Lung (tissue), 12 donors: Measurements from ENCODE around the gene PTPRN2. TPM values are rescaled to one million over a fixed set of nuclear protein-coding genes. Genes with fewer than 3 reads are reported as not detected.

Experiments
- ATAC-seq: fragments of 200-7000 bp; cut with Tn5 transposase; one replicate; pipeline ENCODE4 v1.9.1; 2020; ENCODE audit warnings: moderate number of reproducible peaks; ENCODE audit not compliant: insufficient read depth, low FRiP score
- DNase-seq, 3 donors: peaks; one replicate each; pipeline ENCODE4 v3.0.0-alpha.2; 2013 to 2017
- H3K27ac ChIP-seq, 2 donors: one replicate each; pipeline ENCODE4 v1.5.1; 2013; ENCODE audit warnings: mild to moderate bottlenecking in 2 of 2, moderate library complexity in 2 of 2, control low read depth in 1 of 2, inconsistent platforms in 1 of 2, low read depth in 1 of 2, low read length in 1 of 2
- H3K27me3 ChIP-seq, 3 donors: one replicate each; pipeline ENCODE4 v1.5.1; 2013; ENCODE audit warnings: low read length in 2 of 3; ENCODE audit not compliant: control insufficient read depth in 3 of 3, insufficient read depth in 3 of 3
- H3K36me3 ChIP-seq, 4 donors: one replicate each; pipeline ENCODE4 v1.5.1; 2013; ENCODE audit warnings: low read length in 4 of 4, mild to moderate bottlenecking in 1 of 4, moderate library complexity in 1 of 4; ENCODE audit not compliant: control insufficient read depth in 4 of 4, insufficient read depth in 4 of 4
- H3K4me1 ChIP-seq, 5 donors: one replicate each; pipeline ENCODE4 v1.5.1; 2013; ENCODE audit warnings: low read length in 5 of 5, mild to moderate bottlenecking in 2 of 5, moderate library complexity in 1 of 5; ENCODE audit not compliant: control insufficient read depth in 5 of 5, insufficient read depth in 5 of 5
- H3K4me3 ChIP-seq: one replicate; pipeline ENCODE4 v1.5.1; 2013; ENCODE audit warnings: mild to moderate bottlenecking, control low read depth, moderate library complexity
- H3K9ac ChIP-seq, 2 donors: one replicate each; pipeline ENCODE4 v1.5.1; 2013; ENCODE audit warnings: low read length in 2 of 2, control low read depth in 1 of 2; ENCODE audit not compliant: insufficient read depth in 1 of 2
- H3K9me3 ChIP-seq, 4 donors: one replicate each; pipeline ENCODE4 v1.5.1; 2013; ENCODE audit warnings: low read length in 3 of 4, mild to moderate bottlenecking in 1 of 4, moderate library complexity in 1 of 4; ENCODE audit not compliant: control insufficient read depth in 4 of 4, insufficient read depth in 3 of 4
- CTCF ChIP-seq: IDR thresholded peaks from 2 replicates; pipeline ENCODE4 v1.5.1; 2012; ENCODE audit warnings: mild to moderate bottlenecking; ENCODE audit errors: control extremely low read depth, extremely low read depth
- WGBS, 2 donors: extraction: QIAGEN DNeasy Blood & Tissue Kit; methylation state at CpG; one replicate each; pipeline ENCODE4 v1.1.7; 2013; 5-methylcytosine and 5-hydroxymethylcytosine counted together
- polyA plus RNA-seq, 2 donors: library from polyadenylated mRNA; stranded (reverse); fragments of 200-250 nt; gene quantifications; one replicate each; pipeline ENCODE4 v1.2.1, GENCODE V29; 2013
- total RNA-seq, 2 donors: library from RNA; depleted of rRNA in 1 of 2; stranded (reverse); fragments of >200 nt in 1 of 2; gene quantifications; one replicate each; pipeline ENCODE4 v1.2.1, GENCODE V29; 2014 to 2021
- donor health status: control.
- donor health status: control.
- donor health status: Bipolar disorder and iron deficiency.
- donor health status: healthy.
- donor health status: DM: yes; HTN: yes; CAD: no.

PTPRN2 gene
- total and polyA plus RNA-seq, 4 donors = 2.1 to 7.4 (median 4.4) TPM

DNA sequence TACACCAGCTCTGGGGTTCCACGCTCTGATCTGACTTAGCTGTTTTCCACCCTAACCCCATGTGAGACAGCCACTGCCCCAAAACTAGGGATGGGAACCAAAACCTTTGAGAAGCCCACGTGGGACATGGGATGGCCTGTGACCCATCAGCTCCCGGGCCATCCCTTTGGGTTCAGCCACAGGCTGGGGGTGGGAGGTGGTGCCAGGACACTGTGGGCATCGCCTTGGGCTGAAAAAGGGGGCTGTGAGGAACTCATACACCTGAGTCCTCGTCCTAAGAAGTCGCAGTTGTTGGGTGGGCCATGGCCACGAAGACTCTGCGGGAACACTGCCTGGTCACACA, 871.7 kb downstream of the PTPRN2 start:
- no peak for DNase-seq
- WGBS, 2 donors = 75 to 78% methylated on average over 8 of the region's 8 CpGs

GRCh38 chr7:157715071-157715937, 872.3 kb downstream of the PTPRN2 start:
- no peak overlapping the region for H3K9ac ChIP-seq
- H3K27me3 ChIP-seq = no peaks in the 10 kb centered on the region
- no peak overlapping the region for H3K4me3 ChIP-seq
- H3K36me3 ChIP-seq = no peaks in the 10 kb centered on the region
- ATAC-seq = no peak
- no peak for DNase-seq
- no peaks in the 10 kb centered on the region for H3K9me3 ChIP-seq
- TF ChIP-seq CTCF = no peak
- 83 to 92% methylated on average over 25 of the region's 25 CpGs for WGBS, 2 donors
- no peaks in the 10 kb centered on the region for H3K4me1 ChIP-seq
- H3K27ac ChIP-seq = no peak overlapping the region

More for the DNA sequence above, 871.7 kb downstream of the PTPRN2 start:
- H3K9me3 ChIP-seq = no peaks in the 10 kb centered on the region
- H3K9ac ChIP-seq = no peak overlapping the region
- H3K4me3 ChIP-seq = no peak overlapping the region
- no peak for TF ChIP-seq CTCF
- H3K27ac ChIP-seq = no peak overlapping the region
- no peaks in the 10 kb centered on the region for H3K4me1 ChIP-seq
- no peaks in the 10 kb centered on the region for H3K27me3 ChIP-seq
- ATAC-seq = no peak
- H3K36me3 ChIP-seq = no peaks in the 10 kb centered on the region

DNA sequence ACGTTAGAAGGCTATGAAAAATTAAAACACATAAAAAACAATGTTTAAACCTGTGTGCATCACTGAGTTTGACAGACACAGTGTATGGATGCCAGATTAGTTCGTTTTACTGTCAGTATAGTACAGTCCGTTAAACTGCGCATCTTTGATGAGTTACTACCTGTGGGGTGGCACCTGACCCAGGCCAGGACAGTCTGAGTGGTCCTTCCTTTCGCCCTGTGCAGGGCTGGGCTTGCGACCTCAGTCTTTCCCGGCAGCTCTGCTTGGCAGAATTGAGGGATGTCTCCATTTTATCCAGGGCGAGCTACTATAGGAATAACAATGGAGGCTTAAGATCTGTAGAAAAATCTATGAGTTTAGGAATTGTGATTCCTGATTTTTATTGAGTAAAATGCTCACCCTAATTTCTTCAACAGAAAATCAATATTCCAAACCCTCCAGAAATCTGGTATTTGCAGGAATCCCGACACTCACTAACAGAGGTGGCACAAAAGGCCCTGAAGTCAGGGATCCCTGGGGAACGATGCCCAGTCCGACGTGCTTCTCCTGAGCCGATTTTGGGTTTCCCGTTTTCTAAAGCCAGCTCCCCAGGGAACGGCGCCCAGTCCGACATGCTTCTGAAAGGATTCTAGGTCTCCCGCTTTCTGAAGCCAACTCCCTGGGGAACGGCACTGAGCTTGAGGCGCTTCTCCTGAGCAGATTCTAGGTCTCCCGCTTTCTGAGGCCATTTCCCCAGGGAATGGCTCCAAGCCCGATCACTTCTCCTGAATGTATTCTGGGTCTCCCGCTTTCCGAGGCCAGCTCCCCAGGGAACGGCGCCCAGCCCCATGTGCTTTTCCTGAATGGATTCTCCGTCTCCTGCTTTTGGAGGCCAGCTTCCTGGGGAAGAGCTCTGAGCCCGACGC, 873.2 kb downstream of the PTPRN2 start:
- 86 to 91% methylated on average over 29 of the region's 29 CpGs for WGBS, 2 donors
- DNase-seq = no peak
- ATAC-seq = no peak
- H3K27ac ChIP-seq = no peak overlapping the region
- no peaks in the 10 kb centered on the region for H3K27me3 ChIP-seq
- no peak for TF ChIP-seq CTCF
- no peak overlapping the region for H3K9ac ChIP-seq
- no peak overlapping the region for H3K4me3 ChIP-seq
- H3K36me3 ChIP-seq = no peaks in the 10 kb centered on the region
- no peaks in the 10 kb centered on the region for H3K9me3 ChIP-seq
- H3K4me1 ChIP-seq = no peaks in the 10 kb centered on the region
